K562 (cell line): ENCODE measurements around the gene GPN3. TPM values are rescaled to one million over a fixed set of nuclear protein-coding genes. Genes with fewer than 3 reads are reported as not detected.

Source experiments
- EWSR1 ChIP-seq: fragments of 450-650 bp; IDR thresholded peaks from 2 replicates; pipeline ENCODE4 v1.6.1; 2018; ENCODE audit warnings: borderline replicate concordance, mild to moderate bottlenecking, low read depth, moderate library complexity; ENCODE audit not compliant: partially characterized antibody
- IFI16 ChIP-seq: fragments of 250-450 bp; sonication (Bioruptor Pico); IDR thresholded peaks from 2 replicates; pipeline ENCODE4 v2.1.2; 2022; ENCODE audit warnings: mild to moderate bottlenecking, inconsistent platforms
- JUNB ChIP-seq: fragments of 450-650 bp; formaldehyde crosslinking; conservative IDR thresholded peaks from 2 replicates; pipeline ENCODE4 v1.4.0; 2020; ENCODE audit warnings: mild to moderate bottlenecking
- JUND ChIP-seq, 2 experiments: IDR thresholded peaks; 2 replicates in 1 of 2; 3 replicates in 1 of 2; pipeline ENCODE4 v1.6.1; 2011; ENCODE audit warnings: borderline replicate concordance in 2 of 2, low read depth in 2 of 2, low read length in 2 of 2, improper control_type of control experiment in 1 of 2, missing biosample characterization in 1 of 2, missing genetic modification characterization in 1 of 2, missing genetic modification reagents in 1 of 2
- MCM5 ChIP-seq: fragments of 450-650 bp; IDR thresholded peaks from 2 replicates; pipeline ENCODE4 v1.6.1; 2016; ENCODE audit warnings: low read depth
- MEF2D ChIP-seq: conservative IDR thresholded peaks from 2 replicates; pipeline ENCODE4 v1.6.1; 2016; ENCODE audit warnings: low read depth, missing genetic modification characterization, missing compliant biosample characterization
- NCOA4 ChIP-seq: fragments of 450-650 bp; IDR thresholded peaks from 2 replicates; pipeline ENCODE4 v1.6.1; 2018; ENCODE audit warnings: mild to moderate bottlenecking; ENCODE audit not compliant: partially characterized antibody
- NCOR1 ChIP-seq: fragments of 450-650 bp; IDR thresholded peaks from 2 replicates; pipeline ENCODE4 v1.6.1; 2016; ENCODE audit warnings: mild to moderate bottlenecking, moderate library complexity
- NELFE ChIP-seq: IDR thresholded peaks from 2 replicates; pipeline ENCODE4 v1.6.1; 2011; ENCODE audit warnings: mild to moderate bottlenecking; ENCODE audit not compliant: insufficient read depth, insufficient read length
- NFIC ChIP-seq: fragments of 450-650 bp; IDR thresholded peaks from 2 replicates; pipeline ENCODE4 v1.6.1; 2017; ENCODE audit warnings: mild to moderate bottlenecking, inconsistent platforms
- POLR2AphosphoS2 ChIP-seq: IDR thresholded peaks from 2 replicates; pipeline ENCODE4 v1.6.1; 2012; ENCODE audit warnings: low read length, improper control_type of control experiment
- PRMT5 ChIP-seq: sonication (generic); formaldehyde crosslinking; IDR thresholded peaks from 2 replicates; pipeline ENCODE4 v1.5.0; 2020; ENCODE audit warnings: missing genetic modification reagents
- RBM14 ChIP-seq: fragments of 200-400 bp; formaldehyde crosslinking; IDR thresholded peaks from 2 replicates; pipeline ENCODE4 v1.6.1; 2018; ENCODE audit warnings: low read depth, mild to moderate bottlenecking, low read length, moderate library complexity, borderline replicate concordance; ENCODE audit not compliant: insufficient read depth
- RBM39 ChIP-seq: fragments of 200-400 bp; formaldehyde crosslinking; optimal IDR thresholded peaks from 2 replicates; pipeline ENCODE3; 2018; ENCODE audit warnings: low read depth, low read length
- ZBTB26 ChIP-seq: fragments of 450-650 bp; formaldehyde crosslinking; IDR thresholded peaks from 2 replicates; pipeline ENCODE4 v1.4.0; 2022; ENCODE audit warnings: missing genetic modification characterization
- ZC3H11A ChIP-seq: IDR thresholded peaks from 2 replicates; pipeline ENCODE4 v1.6.1; 2012; ENCODE audit warnings: low read depth, low read length, improper control_type of control experiment
- ZEB2 ChIP-seq: fragments of 450-650 bp; IDR thresholded peaks from 2 replicates; pipeline ENCODE4 v1.6.1; 2016
- ZNF253 ChIP-seq: fragments of 250-450 bp; sonication (Bioruptor Pico); conservative IDR thresholded peaks from 2 replicates; pipeline ENCODE4 v1.6.1; 2021; ENCODE audit warnings: mild to moderate bottlenecking
- ZNF274 ChIP-seq: IDR thresholded peaks from 2 replicates; pipeline ENCODE4 v1.6.1; 2011; ENCODE audit warnings: low read depth, mild to moderate bottlenecking, low read length, moderate library complexity, borderline replicate concordance
- ZNF79 ChIP-seq: fragments of 250-450 bp; sonication (Bioruptor Pico); IDR thresholded peaks from 2 replicates; pipeline ENCODE4 v1.4.0; 2020; ENCODE audit warnings: low read depth, mild to moderate bottlenecking, moderate library complexity
- polyA plus RNA-seq, 8 experiments: library from polyadenylated mRNA; depleted of rRNA in 4 of 8; stranded (reverse) in 5 of 8; unstranded in 3 of 8; fragments of >200 nt; fragmentation: Nextera tagmentation in 2 of 8; fragmentation: Illumina TruSeq in 1 of 8; extraction: Ambion mirVana in 2 of 8; extraction: Trizol in 1 of 8; gene quantifications; 2 replicates each; pipeline versions ENCODE4 v1.2.1 to v1.2.3, GENCODE V29; 2011 to 2014; ENCODE audit warnings: inconsistent platforms in 1 of 8, missing spikeins in 1 of 8
- total RNA-seq, 7 experiments: library from RNA; depleted of rRNA in 6 of 7; stranded (reverse); fragments of >200 nt in 6 of 7; fragmentation: Illumina TruSeq in 2 of 7; extraction: Trizol in 2 of 7; gene quantifications; 2 replicates each; pipeline versions ENCODE4 v1.2.1 to v1.2.3, GENCODE V29; 2011 to 2021; ENCODE audit warnings: low replicate concordance in 1 of 7
- TF ChIP-seq, protein P1 (sequence below): sonication (generic); formaldehyde crosslinking; IDR thresholded peaks from 2 replicates; pipeline ENCODE4 v1.5.0; 2020; ENCODE audit warnings: missing genetic modification reagents
- TF ChIP-seq, protein P2 (sequence below): fragments of 450-650 bp; IDR thresholded peaks from 2 replicates; pipeline ENCODE4 v1.7.0; 2016; ENCODE audit warnings: borderline replicate concordance
- TF ChIP-seq, protein P3 (sequence below): sonication (generic); formaldehyde crosslinking; IDR thresholded peaks from 2 replicates; pipeline ENCODE4 v1.8.1; 2022; ENCODE audit warnings: missing genetic modification reagents

Gene GPN3
- total and polyA plus RNA-seq, 9 of the 15 experiments (the other 6 are each of a cell fraction or from before 2014, with no cell fraction given) = 35.8 to 123 (median 64.2) TPM

DNA sequence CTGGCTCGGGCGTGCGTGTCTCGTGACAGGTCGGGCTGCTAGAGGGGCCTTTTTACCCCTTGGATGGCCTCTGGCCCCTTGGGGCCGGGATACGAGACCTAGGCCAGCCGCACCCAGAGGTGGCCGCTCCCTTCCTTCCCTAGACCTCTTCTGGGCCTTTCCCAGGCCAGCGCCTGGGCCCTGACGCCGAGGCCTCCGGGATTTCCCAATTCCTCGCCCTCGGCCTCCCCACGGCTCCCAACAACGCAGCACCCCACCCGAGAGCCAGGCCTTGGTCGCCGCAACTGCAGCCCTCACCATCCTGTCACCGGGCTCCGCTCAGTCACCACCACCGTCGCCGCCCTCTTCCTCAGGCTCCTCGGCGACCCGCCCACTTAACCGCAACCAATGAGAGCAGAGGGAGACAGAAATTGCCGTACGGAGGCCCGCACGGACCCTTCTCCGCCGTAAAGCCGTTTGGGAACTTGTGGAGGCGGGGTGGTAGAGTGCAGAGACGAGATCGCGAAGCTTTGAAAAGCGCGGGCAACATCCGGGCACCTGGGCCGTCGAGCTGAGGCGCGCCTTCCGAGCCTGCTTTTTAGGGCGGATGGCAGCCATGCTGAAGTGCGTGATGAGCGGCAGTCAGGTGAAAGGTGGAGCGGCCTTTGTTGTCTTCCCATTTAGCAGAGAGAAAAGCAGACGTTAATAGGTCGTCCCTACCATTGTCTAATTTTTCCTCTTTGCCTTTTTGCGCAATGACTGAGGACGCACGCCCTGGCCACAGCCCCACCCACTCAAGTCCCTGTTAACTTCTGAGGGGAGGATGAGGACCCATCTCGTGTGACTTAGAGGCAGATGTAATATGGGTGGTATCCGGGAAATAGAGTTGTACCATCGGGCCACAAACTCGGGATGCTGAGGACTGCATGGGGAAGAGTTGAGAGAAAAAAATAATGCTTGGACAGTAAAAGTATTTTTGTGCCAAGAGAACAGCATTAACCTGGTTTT lies 34.0 kb upstream of the GPN3 start, which contains the start of the genes RAD9B and VPS29 (continued):
- TF ChIP-seq RBM39 = no peak
- TF ChIP-seq EWSR1 = no peak
- no peak for TF ChIP-seq NCOA4
- TF ChIP-seq MEF2D (tag) = peak; percentile 92
- TF ChIP-seq NFIC = no peak; the same call in 1 of the 2 replicates
- TF ChIP-seq, protein P1, sequence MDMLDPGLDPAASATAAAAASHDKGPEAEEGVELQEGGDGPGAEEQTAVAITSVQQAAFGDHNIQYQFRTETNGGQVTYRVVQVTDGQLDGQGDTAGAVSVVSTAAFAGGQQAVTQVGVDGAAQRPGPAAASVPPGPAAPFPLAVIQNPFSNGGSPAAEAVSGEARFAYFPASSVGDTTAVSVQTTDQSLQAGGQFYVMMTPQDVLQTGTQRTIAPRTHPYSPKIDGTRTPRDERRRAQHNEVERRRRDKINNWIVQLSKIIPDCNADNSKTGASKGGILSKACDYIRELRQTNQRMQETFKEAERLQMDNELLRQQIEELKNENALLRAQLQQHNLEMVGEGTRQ = no peak
- no peak for TF ChIP-seq ZNF253 (CRISPR knock-in tag)
- TF ChIP-seq, protein P2, sequence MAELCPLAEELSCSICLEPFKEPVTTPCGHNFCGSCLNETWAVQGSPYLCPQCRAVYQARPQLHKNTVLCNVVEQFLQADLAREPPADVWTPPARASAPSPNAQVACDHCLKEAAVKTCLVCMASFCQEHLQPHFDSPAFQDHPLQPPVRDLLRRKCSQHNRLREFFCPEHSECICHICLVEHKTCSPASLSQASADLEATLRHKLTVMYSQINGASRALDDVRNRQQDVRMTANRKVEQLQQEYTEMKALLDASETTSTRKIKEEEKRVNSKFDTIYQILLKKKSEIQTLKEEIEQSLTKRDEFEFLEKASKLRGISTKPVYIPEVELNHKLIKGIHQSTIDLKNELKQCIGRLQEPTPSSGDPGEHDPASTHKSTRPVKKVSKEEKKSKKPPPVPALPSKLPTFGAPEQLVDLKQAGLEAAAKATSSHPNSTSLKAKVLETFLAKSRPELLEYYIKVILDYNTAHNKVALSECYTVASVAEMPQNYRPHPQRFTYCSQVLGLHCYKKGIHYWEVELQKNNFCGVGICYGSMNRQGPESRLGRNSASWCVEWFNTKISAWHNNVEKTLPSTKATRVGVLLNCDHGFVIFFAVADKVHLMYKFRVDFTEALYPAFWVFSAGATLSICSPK = no peak
- peak; percentile 83 for TF ChIP-seq IFI16 (CRISPR knock-in tag)
- TF ChIP-seq NELFE = no peak
- no peak for TF ChIP-seq ZNF274
- TF ChIP-seq NCOR1 = no peak
- TF ChIP-seq JUND (IDR thresholded peaks at IDR 0.05; ENCODE audit: borderline replicate concordance, low read depth, low read length) = peak; percentile 65
- TF ChIP-seq JUND (tag; IDR thresholded peaks at IDR 0.05; ENCODE audit: borderline replicate concordance, low read depth, low read length) = peak; percentile 68; the same call in 1 of the 3 replicates
- no peak for TF ChIP-seq MCM5
- TF ChIP-seq JUNB (CRISPR knock-in tag) = no peak
- TF ChIP-seq ZBTB26 = no peak
- TF ChIP-seq ZNF79 (CRISPR knock-in tag) = peak; percentile 70
- no peak; the same call in 1 of the 2 replicates for TF ChIP-seq POLR2AphosphoS2
- TF ChIP-seq ZEB2 = peak; percentile 39; the same call in 1 of the 2 replicates
- TF ChIP-seq ZC3H11A = no peak
- no peak for TF ChIP-seq RBM14
- TF ChIP-seq PRMT5 = peak; percentile 69; the same call in 1 of the 2 replicates
- TF ChIP-seq, protein P3, sequence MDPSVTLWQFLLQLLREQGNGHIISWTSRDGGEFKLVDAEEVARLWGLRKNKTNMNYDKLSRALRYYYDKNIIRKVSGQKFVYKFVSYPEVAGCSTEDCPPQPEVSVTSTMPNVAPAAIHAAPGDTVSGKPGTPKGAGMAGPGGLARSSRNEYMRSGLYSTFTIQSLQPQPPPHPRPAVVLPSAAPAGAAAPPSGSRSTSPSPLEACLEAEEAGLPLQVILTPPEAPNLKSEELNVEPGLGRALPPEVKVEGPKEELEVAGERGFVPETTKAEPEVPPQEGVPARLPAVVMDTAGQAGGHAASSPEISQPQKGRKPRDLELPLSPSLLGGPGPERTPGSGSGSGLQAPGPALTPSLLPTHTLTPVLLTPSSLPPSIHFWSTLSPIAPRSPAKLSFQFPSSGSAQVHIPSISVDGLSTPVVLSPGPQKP (CRISPR knock-in tag) = no peak
